Measurements from ENCODE around the gene AQP10. TPM values are rescaled to one million over a fixed set of nuclear protein-coding genes. Genes with fewer than 3 reads are reported as not detected.

AQP10 gene
- total and polyA plus RNA-seq, 2 of the 4 experiments (the other 2 are of a cell fraction) = not detected

DNA sequence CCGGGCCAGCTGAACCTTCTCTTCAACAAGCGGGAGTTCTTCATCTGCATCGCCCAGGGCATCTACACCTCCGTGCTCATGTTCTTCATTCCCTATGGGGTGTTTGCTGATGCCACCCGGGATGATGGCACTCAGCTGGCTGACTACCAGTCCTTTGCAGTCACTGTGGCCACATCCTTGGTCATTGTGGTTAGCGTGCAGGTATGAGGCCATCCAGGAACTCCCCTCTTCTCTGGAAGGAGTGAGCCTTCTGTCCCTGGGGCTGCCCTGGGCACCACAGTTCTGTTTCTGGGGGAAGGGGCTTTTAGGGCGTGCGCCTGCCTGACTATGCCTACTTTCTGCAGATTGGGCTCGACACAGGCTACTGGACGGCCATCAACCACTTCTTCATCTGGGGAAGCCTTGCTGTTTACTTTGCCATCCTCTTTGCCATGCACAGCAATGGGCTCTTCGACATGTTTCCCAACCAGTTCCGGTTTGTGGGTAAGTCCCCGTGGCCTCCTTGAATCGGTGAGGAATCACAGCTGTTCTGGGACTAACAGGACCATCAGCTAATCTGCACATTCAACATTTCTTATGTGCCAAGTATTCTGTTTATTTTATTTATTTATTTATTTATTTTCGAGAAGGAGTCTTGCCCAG lies 25.5 kb downstream of the AQP10 start:
- Histone ChIP-seq H2BK15ac (ENCODE audit: low read depth, low read length) (no peak overlapping the region), H3K4ac (ENCODE audit: low read depth, low read length) (no peak overlapping the region), H2AFZ (replicated peaks; ENCODE audit: low read length, poor library complexity) (no peak overlapping the region), H4K5ac (ENCODE audit: low read depth, low read length) (no peak overlapping the region), H4K91ac (ENCODE audit: insufficient read depth, low read depth, low read length) (no peak overlapping the region), H3K9me1 (ENCODE audit: insufficient read depth, low read length) (peaks cover 5% of the 10 kb centered on the region; the same call in 1 of the 2 replicates), H3K14ac (replicated peaks; ENCODE audit: low read depth, low read length) (no peak overlapping the region; the same call in 1 of the 2 replicates), H3K36me3 (ENCODE audit: control insufficient read depth, insufficient read depth, low read length) (peaks cover 72% of the 10 kb centered on the region), H2AK5ac (ENCODE audit: low read depth, low read length) (no peak overlapping the region), H2AK9ac (replicated peaks; ENCODE audit: low read depth, low read length, poor library complexity) (no peak overlapping the region), H3K4me2 (ENCODE audit: low read depth, low read length) (no peak overlapping the region), H3K9ac (ENCODE audit: low read depth, low read length) (no peak overlapping the region), H4K8ac (ENCODE audit: low read depth in 2 of 2, low read length in 2 of 2) (no peak overlapping the region), H3K4me1 (ENCODE audit: control insufficient read depth, insufficient read depth, low read length) (no peaks in the 10 kb centered on the region), H3K23ac (ENCODE audit: low read depth, low read length) (no peak overlapping the region), H2BK120ac (ENCODE audit: low read depth, low read length) (no peak overlapping the region), H3K18ac (ENCODE audit: low read depth, low read length) (no peak overlapping the region), H2BK5ac (ENCODE audit: low read depth, low read length, poor library complexity, severe bottlenecking) (no peak overlapping the region), H3K79me1 (ENCODE audit: low read depth in 1 of 2, low read length in 2 of 2) (peaks cover 3 to 16% of the 10 kb centered on the region in 2 experiments; a peak in 1 of 4 replicates), H4K20me1 (ENCODE audit: insufficient read depth, low read length) (peaks cover 13% of the 10 kb centered on the region; the same call in 1 of the 2 replicates), H3K9me3 (ENCODE audit: control insufficient read depth, insufficient read depth, low read length) (no peaks in the 10 kb centered on the region), H3K27me3 (ENCODE audit: control insufficient read depth, insufficient read depth, low read length) (no peaks in the 10 kb centered on the region), H3K56ac (ENCODE audit: extremely low read depth, insufficient read depth, low read length) (no peak overlapping the region), H2BK20ac (ENCODE audit: low read depth, low read length) (no peak overlapping the region), H3K4me3 (ENCODE audit: insufficient read depth, low read depth, low read length) (no peak overlapping the region), H3K27ac (ENCODE audit: insufficient read depth, low read length) (no peak overlapping the region)
- CTCF ChIA-PET = interaction anchor here (1.3 kb wide), 1 partner anchor 11 kb away, joined by 5 read pairs; no protein-coding TSS in a partner anchor
- in situ Hi-C loops (cut with MboI; ENCODE audit: low sequenced_read_pairs) = no loop called here
- intact Hi-C loops (cut with micrococcal nuclease) = no loop called here
- dilution Hi-C loops (cut with HindIII; ENCODE audit: low sequenced_read_pairs, unreplicated experiment) = no loop called here
- BruUV-seq (replicated peaks) = no TSS peak
- no peak for TF ChIP-seq CHD1 (IDR thresholded peaks at IDR 0.05; ENCODE audit: low read depth, low read length)
- no peak for TF ChIP-seq RFX5 (IDR thresholded peaks at IDR 0.05; ENCODE audit: low read depth, low read length)
- TF ChIP-seq MAFK (IDR thresholded peaks at IDR 0.05; ENCODE audit: low read depth, low read length) = no peak
- no peak for TF ChIP-seq CTCF (conservative IDR thresholded peaks at IDR 0.05; ENCODE audit: low read depth, low read length)
- TF ChIP-seq FOS (IDR thresholded peaks at IDR 0.05; ENCODE audit: low read depth, low read length) = no peak
- no peak for TF ChIP-seq CEBPB (IDR thresholded peaks at IDR 0.05; ENCODE audit: low read depth, low read length)
- TF ChIP-seq RCOR1 (IDR thresholded peaks at IDR 0.05; ENCODE audit: insufficient replicate concordance, low read length) = no peak
- TF ChIP-seq NFE2L2 (IDR thresholded peaks at IDR 0.05; ENCODE audit: low read depth, low read length) = no peak
- no peak for TF ChIP-seq BHLHE40 (IDR thresholded peaks at IDR 0.05; ENCODE audit: low read depth, low read length)
- TF ChIP-seq POLR2A (IDR thresholded peaks at IDR 0.05; ENCODE audit: low read depth, low read length) = no peak
- TF ChIP-seq, protein P1, sequence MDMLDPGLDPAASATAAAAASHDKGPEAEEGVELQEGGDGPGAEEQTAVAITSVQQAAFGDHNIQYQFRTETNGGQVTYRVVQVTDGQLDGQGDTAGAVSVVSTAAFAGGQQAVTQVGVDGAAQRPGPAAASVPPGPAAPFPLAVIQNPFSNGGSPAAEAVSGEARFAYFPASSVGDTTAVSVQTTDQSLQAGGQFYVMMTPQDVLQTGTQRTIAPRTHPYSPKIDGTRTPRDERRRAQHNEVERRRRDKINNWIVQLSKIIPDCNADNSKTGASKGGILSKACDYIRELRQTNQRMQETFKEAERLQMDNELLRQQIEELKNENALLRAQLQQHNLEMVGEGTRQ (IDR thresholded peaks at IDR 0.05; ENCODE audit: low read depth, low read length) = no peak
- TF ChIP-seq, protein P2, sequence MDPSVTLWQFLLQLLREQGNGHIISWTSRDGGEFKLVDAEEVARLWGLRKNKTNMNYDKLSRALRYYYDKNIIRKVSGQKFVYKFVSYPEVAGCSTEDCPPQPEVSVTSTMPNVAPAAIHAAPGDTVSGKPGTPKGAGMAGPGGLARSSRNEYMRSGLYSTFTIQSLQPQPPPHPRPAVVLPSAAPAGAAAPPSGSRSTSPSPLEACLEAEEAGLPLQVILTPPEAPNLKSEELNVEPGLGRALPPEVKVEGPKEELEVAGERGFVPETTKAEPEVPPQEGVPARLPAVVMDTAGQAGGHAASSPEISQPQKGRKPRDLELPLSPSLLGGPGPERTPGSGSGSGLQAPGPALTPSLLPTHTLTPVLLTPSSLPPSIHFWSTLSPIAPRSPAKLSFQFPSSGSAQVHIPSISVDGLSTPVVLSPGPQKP (IDR thresholded peaks at IDR 0.05; ENCODE audit: borderline replicate concordance, low read depth, low read length) = no peak
- TF ChIP-seq RAD21 (IDR thresholded peaks at IDR 0.05; ENCODE audit: low read length) = no peak
- WGBS, 2 experiments (ENCODE audit: extremely low coverage in 2 of 2, insufficient read length in 1 of 2) = 94% methylated on average over 2 of the region's 15 CpGs; no CpG with 5 or more reads in 1 of the 2 experiments
- ATAC-seq (ENCODE audit: low read depth) (no peak), DNase-seq (no peak)
- POLR2A ChIA-PET (ENCODE audit: unreplicated experiment) = no interaction called here

Measured in IMR-90 (cell line).